Thyroid gland (tissue), 4 donors: Measurements from ENCODE around the gene LCAT. TPM values are rescaled to one million over a fixed set of nuclear protein-coding genes. Genes with fewer than 3 reads are reported as not detected.
A peak's percentile ranks its signal among the peaks of the same experiment; 100 is the strongest.

Source experiments
- DNase-seq, 2 donors: peaks; one replicate each; pipeline ENCODE4 v3.0.0-alpha.2; 2019
- H3K27ac ChIP-seq, 3 donors: fragments of 200-600 bp; sonication (generic); 1 replicate in 2 of 3; 2 replicates in 1 of 3; pipeline ENCODE4 v1.5.1; 2016 to 2019; ENCODE audit warnings: mild to moderate bottlenecking in 1 of 3, moderate library complexity in 1 of 3
- H3K27me3 ChIP-seq: fragments of 200-600 bp; sonication (generic); one replicate; pipeline ENCODE4 v1.5.1; 2019
- H3K36me3 ChIP-seq, 2 donors: fragments of 200-600 bp; sonication (generic); one replicate each; pipeline ENCODE4 v1.5.1; 2016 to 2019
- H3K4me1 ChIP-seq, 2 donors: fragments of 200-600 bp; sonication (generic); one replicate each; pipeline ENCODE4 v1.5.1; 2017 to 2019
- H3K4me3 ChIP-seq, 3 donors: fragments of 200-600 bp; sonication (generic); replicated peaks in 1 of 3; 1 replicate in 2 of 3; 2 replicates in 1 of 3; pipeline ENCODE4 v1.5.1; 2016; ENCODE audit warnings: mild to moderate bottlenecking in 1 of 3
- H3K9me3 ChIP-seq: fragments of 200-600 bp; sonication (generic); one replicate; pipeline ENCODE4 v1.5.1; 2017
- POLR2A ChIP-seq, 2 donors: fragments of 450-650 bp; IDR thresholded peaks; one replicate each; pipeline ENCODE4 v1.6.1; 2017; ENCODE audit warnings: antibody characterized with exemption in 2 of 2, mild to moderate bottlenecking in 2 of 2, moderate library complexity in 1 of 2
- WGBS, 2 donors: methylation state at CpG; one replicate each; pipeline ENCODE4 v1.1.5; 2017; 5-methylcytosine and 5-hydroxymethylcytosine counted together
- intact Hi-C: fragments of 100-400 bp; cut with DNase I; formaldehyde crosslinking; loops from one replicate; pipeline ENCODE4 v1.15.1; 2023
- total RNA-seq, 4 donors: library from RNA; depleted of rRNA; stranded (reverse); fragments of >200 nt; gene quantifications; one replicate each; pipeline ENCODE4 v1.2.3, GENCODE V29; 2016
- TF ChIP-seq, protein P1 (sequence below), 6 experiments: fragments of 200-600 bp in 3 of 6; fragments of 450-650 bp in 3 of 6; sonication (generic) in 3 of 6; IDR thresholded peaks; one replicate each; pipeline ENCODE4 v1.5.1; 2016 to 2019; ENCODE audit warnings: antibody characterized with exemption in 6 of 6, mild to moderate bottlenecking in 2 of 6, inconsistent platforms in 1 of 6, moderate library complexity in 1 of 6

LCAT gene
- total RNA-seq, 4 donors from 2014 or later, result 9.9 to 16.4 (median 13.4) TPM

DNA sequence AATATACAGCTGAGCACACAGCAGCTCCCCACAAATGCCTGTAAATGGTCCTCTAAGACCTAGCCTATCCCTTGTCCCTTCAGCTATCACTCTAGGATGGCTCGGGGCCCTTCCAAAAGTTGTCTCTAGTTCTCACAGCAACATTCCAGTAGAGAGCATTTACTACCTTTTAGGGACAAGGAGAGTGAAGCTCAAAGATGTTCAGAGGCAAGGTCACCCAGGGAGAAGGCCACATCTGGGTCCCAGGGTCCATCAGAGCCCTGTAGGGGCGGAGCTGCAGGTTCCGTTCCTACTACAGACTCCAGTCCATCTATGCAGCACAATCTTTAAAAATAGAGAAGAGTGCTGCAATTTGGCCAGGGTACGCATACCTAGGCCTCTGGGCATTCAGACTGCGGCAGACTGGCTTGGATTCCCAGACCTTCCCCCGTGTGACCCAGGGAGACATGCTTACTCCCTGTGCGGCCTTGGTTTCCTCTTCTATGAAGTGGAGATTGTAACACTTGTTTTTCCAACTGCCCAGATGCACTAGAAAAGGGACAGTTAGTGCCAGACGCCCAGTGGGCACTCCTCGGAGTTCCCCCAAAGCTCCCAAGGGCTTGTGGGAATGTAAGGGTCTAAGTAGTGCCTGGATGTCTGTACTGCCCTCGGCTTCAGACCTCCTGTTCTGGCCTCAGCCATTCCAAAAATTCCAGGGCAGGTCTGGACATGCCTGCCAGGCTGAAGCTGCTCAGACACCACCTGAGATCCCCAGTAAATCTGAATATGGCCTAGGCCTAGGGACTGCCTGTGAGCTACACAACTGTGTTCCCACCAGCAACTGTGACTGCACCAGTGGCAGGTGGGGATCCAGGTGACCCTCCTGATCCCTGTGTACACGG, 22.0 kb upstream of the LCAT start:
- H3K9me3 ChIP-seq, result no peaks in the 10 kb centered on the region
- peak overlapping the region; percentile 60 to 93 (median 92) for H3K27ac ChIP-seq
- DNase-seq, result no peak
- intact Hi-C loops, result no loop called here
- peaks cover 14 to 15% of the 10 kb centered on the region in 2 donors for H3K36me3 ChIP-seq
- no peak for TF ChIP-seq POLR2A (IDR thresholded peaks at IDR 0.05)
- TF ChIP-seq, protein P1, sequence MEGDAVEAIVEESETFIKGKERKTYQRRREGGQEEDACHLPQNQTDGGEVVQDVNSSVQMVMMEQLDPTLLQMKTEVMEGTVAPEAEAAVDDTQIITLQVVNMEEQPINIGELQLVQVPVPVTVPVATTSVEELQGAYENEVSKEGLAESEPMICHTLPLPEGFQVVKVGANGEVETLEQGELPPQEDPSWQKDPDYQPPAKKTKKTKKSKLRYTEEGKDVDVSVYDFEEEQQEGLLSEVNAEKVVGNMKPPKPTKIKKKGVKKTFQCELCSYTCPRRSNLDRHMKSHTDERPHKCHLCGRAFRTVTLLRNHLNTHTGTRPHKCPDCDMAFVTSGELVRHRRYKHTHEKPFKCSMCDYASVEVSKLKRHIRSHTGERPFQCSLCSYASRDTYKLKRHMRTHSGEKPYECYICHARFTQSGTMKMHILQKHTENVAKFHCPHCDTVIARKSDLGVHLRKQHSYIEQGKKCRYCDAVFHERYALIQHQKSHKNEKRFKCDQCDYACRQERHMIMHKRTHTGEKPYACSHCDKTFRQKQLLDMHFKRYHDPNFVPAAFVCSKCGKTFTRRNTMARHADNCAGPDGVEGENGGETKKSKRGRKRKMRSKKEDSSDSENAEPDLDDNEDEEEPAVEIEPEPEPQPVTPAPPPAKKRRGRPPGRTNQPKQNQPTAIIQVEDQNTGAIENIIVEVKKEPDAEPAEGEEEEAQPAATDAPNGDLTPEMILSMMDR (IDR thresholded peaks at IDR 0.05), result no peak
- H3K4me3 ChIP-seq, result peak overlapping the region in 1 of 3 donors; percentile 94
- no peaks in the 10 kb centered on the region for H3K27me3 ChIP-seq
- WGBS, 2 donors, result 77 to 82% methylated on average over 9 to 11 of the region's 11 CpGs
- H3K4me1 ChIP-seq, result peaks cover 43 to 64% of the 10 kb centered on the region in 2 donors

DNA sequence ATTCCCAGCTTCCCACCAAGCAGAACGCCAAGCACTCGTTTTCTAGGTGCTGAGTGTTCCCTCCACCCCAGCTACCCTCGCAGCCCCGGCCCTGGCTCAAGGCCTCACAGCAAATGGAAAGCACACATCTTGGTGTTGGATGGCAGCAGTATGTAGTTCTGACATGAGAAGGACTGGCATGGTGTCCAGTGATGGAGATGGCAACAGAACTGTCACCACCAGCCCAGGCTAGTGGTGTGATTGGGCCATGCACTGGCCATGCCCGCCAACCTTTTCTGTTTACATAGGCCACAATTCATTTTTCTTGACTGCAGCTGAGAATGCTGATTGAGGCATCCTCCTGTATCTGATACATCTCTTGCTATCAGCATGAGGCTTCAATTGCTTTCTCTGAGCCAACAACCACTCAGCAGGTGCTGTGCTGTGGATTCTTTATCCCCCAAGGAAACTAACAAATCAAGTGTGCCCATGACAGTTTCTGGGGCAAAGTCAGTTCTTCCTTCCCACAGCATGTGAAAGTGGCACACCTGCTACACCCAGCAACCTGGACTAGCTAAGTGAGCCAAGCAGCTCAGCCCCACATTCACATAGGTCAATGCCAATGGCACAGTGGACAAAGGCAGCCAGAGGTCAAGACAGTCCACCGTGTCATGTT, 20.7 kb upstream of the LCAT start:
- DNase-seq, result no peak
- H3K4me1 ChIP-seq, result peaks cover 47 to 76% of the 10 kb centered on the region in 2 donors

DNA sequence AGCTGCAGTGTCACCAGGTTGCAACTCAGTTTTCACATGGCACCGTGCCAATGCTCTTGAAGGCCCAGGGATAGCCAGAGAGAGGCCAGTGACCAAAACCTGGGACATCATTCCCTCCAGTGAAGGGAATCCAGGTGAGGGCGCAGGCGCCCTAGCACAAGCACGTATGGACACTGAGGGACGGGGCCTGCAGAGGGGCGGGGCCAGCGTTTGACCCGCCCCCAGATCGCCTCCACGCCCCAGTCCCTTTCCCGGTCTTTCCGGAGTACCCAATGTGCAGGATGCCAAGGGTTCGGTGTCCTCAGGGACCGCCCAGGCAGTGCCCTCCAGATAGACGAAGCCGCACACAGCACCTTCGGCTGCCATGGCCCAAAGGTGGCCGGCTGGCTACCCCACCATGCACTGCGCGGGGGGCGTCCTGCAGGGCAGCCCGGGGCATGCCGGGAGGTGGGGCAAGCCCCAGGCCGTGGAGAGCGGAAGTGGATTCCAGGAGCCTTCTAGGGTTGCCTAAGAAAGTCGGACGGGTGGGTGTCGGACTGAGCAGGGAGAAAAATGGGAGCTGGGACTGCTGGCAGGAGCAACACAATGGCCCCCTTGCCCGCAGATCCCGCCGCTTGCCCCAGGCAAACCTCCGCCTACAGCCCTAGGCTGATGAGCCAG, 19.9 kb upstream of the LCAT start:
- Histone ChIP-seq H3K36me3 (peaks cover 19 to 20% of the 10 kb centered on the region in 2 donors), H3K4me1 (peaks cover 47 to 84% of the 10 kb centered on the region in 2 donors), H3K27ac (peak overlapping the region in 2 of 3 donors; percentile 29 to 30), H3K9me3 (no peaks in the 10 kb centered on the region), H3K4me3 (no peak overlapping the region), H3K27me3 (no peaks in the 10 kb centered on the region)
- 64 to 76% methylated on average over 17 to 28 of the region's 32 CpGs for WGBS, 2 donors
- intact Hi-C loops, result no loop called here
- DNase-seq, result peak; percentile 61 to 69
- no peak for TF ChIP-seq POLR2A (IDR thresholded peaks at IDR 0.05)
- TF ChIP-seq, protein P1 (IDR thresholded peaks at IDR 0.05), result no peak

More for the DNA sequence above, 20.7 kb upstream of the LCAT start:
- WGBS, 2 donors, result 90 to 93% methylated on average over 6 of the region's 6 CpGs
- intact Hi-C loops, result no loop called here
- no peak for TF ChIP-seq POLR2A (IDR thresholded peaks at IDR 0.05)
- TF ChIP-seq, protein P1 (IDR thresholded peaks at IDR 0.05), result no peak
- Histone ChIP-seq H3K36me3 (peaks cover 14 to 18% of the 10 kb centered on the region in 2 donors), H3K9me3 (no peaks in the 10 kb centered on the region), H3K27ac (no peak overlapping the region), H3K4me3 (no peak overlapping the region), H3K27me3 (no peaks in the 10 kb centered on the region)

DNA sequence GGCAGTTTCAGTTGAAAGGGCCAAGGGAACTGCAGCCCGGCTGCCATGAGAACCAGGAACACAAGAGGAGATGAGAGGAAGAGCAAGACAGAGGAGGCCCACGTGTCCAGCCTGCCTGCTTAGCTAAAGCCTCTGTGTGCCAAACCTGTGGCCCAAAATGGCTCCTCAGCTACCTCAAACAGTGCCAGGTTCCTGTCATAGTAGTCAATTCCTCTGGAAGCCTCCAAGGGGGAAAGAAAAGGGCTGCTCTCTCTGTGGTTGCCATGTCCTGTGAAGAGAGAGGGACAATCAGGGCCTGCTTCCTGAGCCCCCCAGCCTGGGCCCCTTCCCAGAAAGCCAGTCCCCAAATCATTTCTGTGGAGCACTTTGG, 19.4 kb upstream of the LCAT start:
- TF ChIP-seq, protein P1 (IDR thresholded peaks at IDR 0.05), result no peak
- no peak for TF ChIP-seq POLR2A (IDR thresholded peaks at IDR 0.05)
- Histone ChIP-seq H3K4me1 (peaks cover 47 to 84% of the 10 kb centered on the region in 2 donors), H3K9me3 (no peaks in the 10 kb centered on the region), H3K27me3 (no peaks in the 10 kb centered on the region), H3K27ac (peak overlapping the region in 2 of 3 donors; percentile 29 to 30), H3K4me3 (no peak overlapping the region), H3K36me3 (peaks cover 23 to 24% of the 10 kb centered on the region in 2 donors)
- no peak for DNase-seq
- intact Hi-C loops, result no loop called here
- 71 to 80% methylated on average over 2 of the region's 2 CpGs for WGBS, 2 donors
